Measurements from ENCODE around the gene EFCC1.

The EFCC1 gene

GRCh38 chr3:129013491-129013891 is 12.4 kb downstream of the EFCC1 start:
- in situ Hi-C loops (cut with HindIII; ENCODE audit: low sequenced_read_pairs), result loop anchor here (10.0 kb wide), 1 partner anchor 71 kb away; no protein-coding TSS in a partner anchor

DNA sequence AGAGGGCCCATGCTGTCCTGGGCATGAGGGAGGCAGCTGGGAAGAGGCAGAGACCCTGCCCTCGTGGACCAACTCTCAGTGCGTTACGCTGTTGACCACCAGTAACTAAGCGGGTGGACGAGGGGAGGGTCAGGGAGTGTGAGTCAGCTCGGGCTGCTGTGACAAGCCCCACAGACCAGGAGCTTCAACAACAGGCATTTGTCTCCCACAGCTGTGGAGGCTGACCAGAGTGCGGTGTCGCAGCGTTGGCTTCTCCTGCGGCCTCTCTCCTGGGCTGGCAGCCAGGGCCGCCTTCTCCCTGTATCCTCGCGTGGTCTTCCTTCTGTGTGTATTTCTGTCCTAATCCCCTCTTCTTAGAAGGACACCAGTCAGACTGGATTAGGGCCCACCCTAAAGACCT is 13.0 kb downstream of the EFCC1 start:
- in situ Hi-C loops (cut with HindIII; ENCODE audit: low sequenced_read_pairs), result loop anchor here (10.0 kb wide), 1 partner anchor 71 kb away; no protein-coding TSS in a partner anchor

DNA sequence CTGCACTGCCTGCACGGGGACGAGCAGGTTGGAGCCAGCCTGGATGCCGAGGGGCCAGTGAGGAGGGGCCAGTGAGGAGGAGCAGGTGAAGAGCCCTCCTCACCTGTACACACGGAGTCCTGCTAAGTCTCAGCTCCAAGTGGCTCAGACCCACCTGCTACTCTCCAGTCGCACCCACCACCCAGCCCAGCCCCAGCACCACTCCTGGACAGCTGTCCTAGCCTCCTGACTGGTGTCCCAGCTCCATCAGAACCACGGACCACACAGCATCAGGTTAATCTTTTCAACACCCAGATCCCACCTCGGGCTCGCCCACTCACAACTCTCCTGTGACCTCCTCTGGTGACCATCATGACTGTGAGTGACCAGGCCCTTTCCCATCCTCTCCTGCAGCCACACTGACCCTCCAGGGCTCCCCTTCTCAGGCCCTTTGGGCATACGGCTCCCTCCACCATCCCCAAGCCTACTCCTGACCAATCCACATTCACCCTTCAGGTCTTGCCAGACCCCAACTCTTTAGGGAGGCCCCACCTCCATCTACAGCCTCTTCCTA is 13.8 kb downstream of the EFCC1 start:
- in situ Hi-C loops (cut with HindIII; ENCODE audit: low sequenced_read_pairs), result loop anchor here (5.0 to 10.0 kb wide), 2 partner anchors 33 to 70 kb away; no protein-coding TSS in a partner anchor

- in situ Hi-C loops (cut with HindIII; ENCODE audit: low sequenced_read_pairs), result loop anchor here (5.0 to 10.0 kb wide), 2 partner anchors 33 to 69 kb away; no protein-coding TSS in a partner anchor
Observed at GRCh38 chr3:129015388-129016105, 14.4 kb downstream of the EFCC1 start.

DNA sequence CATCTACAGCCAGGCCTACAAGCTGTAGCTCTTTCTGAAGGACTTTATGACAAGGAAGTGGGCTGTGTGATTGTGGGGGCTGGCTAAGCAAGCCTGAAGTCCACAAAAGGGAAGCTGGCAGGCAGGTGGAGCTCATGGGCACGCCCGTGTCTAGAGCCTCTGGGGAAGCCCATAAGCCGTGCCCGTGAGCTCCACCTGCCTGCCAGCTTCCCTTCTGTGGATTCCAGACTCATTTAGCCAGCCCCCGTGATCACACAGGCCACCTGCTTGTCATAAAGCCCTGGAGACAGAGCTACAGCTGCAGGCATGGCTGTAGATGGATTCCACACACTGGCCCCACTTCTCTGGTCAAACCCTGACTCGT is 15.2 kb downstream of the EFCC1 start:
- in situ Hi-C loops (cut with HindIII; ENCODE audit: low sequenced_read_pairs), result loop anchor here (5.0 to 10.0 kb wide), 2 partner anchors 34 to 68 kb away; no protein-coding TSS in a partner anchor

- in situ Hi-C loops (cut with HindIII; ENCODE audit: low sequenced_read_pairs), result loop anchor here (5.0 to 10.0 kb wide), 2 partner anchors 35 to 68 kb away; no protein-coding TSS in a partner anchor
Observed at GRCh38 chr3:129016720-129017483, 15.8 kb downstream of the EFCC1 start.

DNA sequence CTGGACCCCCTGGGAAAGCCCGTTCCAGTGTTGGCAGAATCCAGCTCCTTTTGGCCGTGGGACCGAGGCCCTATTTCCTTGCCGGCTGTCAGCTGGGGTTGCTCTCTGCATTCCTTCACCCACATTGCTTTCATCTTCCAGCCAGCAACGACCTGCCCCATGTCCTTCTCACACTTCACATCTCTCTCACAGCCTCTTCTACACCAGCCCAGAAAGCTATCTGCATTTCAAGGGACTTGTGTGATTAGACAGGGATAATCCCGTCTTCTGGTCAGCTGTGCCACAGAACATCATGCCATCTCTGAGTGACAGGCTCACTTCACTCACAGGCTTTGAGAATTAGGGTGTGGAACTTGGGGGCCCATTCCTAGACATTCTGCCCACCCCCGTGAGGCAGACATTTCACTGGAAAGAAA is 16.4 kb downstream of the EFCC1 start:
- in situ Hi-C loops (cut with HindIII; ENCODE audit: low sequenced_read_pairs), result loop anchor here (5.0 to 10.0 kb wide), 2 partner anchors 35 to 67 kb away; no protein-coding TSS in a partner anchor

- in situ Hi-C loops (cut with HindIII; ENCODE audit: low sequenced_read_pairs), result loop anchor here (5.0 to 10.0 kb wide), 2 partner anchors 36 to 67 kb away; no protein-coding TSS in a partner anchor
Observed at GRCh38 chr3:129018271-129018670, 17.2 kb downstream of the EFCC1 start.

- in situ Hi-C loops (cut with HindIII; ENCODE audit: low sequenced_read_pairs), result loop anchor here (5.0 to 10.0 kb wide), 2 partner anchors 36 to 66 kb away; no protein-coding TSS in a partner anchor
Observed at GRCh38 chr3:129018751-129019150, 17.6 kb downstream of the EFCC1 start.

DNA sequence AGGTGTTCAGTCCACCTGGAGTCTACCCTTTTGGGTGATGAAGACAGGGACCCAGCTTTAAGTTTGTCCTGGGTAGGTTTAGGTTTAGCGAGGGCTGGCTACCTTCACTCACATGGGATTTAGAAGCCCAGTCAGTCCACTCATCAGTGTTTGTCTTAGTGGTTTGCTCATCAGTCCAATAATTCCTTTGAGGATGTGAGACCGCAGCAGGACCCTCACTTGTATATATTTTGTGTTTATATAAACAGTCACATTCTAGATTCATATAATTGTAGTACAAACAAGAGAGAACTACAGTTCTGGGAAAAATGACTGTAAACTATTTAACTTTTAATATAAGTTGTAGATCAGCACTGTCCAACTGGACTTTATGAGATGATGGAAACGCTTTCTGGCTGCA is 18.2 kb downstream of the EFCC1 start:
- in situ Hi-C loops (cut with HindIII; ENCODE audit: low sequenced_read_pairs), result loop anchor here (5.0 to 10.0 kb wide), 2 partner anchors 37 to 66 kb away; no protein-coding TSS in a partner anchor

- in situ Hi-C loops (cut with HindIII; ENCODE audit: low sequenced_read_pairs), result no loop called here
Observed at GRCh38 chr3:129020691-129021090, 19.6 kb downstream of the EFCC1 start.

- in situ Hi-C loops (cut with HindIII; ENCODE audit: low sequenced_read_pairs), result no loop called here
Observed at GRCh38 chr3:129021140-129021551, 20.0 kb downstream of the EFCC1 start.

GRCh38 chr3:129022114-129023007 is 21.3 kb downstream of the EFCC1 start:
- in situ Hi-C loops (cut with HindIII; ENCODE audit: low sequenced_read_pairs), result no loop called here

DNA sequence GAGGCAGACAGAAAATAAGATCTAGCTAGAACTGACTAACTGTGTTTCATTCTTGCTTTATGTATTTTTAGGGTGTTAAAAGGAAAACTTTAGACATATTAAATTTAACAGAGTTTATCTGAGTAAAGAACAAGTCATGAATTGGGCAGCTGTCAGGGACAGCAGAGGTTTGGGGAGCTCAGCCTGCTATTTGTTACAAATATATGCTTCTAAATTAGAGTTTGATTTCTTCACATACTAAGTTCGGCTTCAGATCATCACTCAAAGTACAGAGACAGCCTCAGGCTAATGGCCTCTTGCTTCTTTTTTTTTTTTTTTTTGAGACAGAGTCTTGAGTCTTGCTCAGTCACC is 21.9 kb downstream of the EFCC1 start:
- in situ Hi-C loops (cut with HindIII; ENCODE audit: low sequenced_read_pairs), result no loop called here

DNA sequence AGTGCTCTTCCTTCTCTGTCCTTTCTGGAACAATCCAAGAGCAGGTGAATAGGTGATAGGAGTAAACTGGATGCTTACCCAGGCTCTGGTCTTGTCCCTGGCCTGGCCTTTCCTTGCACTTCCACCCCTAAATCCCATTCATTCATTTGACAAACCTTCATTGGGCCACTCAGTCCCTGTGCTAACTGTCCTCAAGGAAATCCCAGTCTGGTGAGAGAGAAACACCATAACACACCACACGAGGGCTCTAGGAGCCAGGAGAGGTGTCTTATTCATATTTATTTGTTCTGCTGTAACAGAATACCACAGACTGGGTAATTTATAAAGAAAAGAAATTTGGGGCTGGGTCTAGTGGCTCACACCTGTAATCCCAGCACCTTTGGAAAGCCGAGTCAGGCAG is 22.8 kb downstream of the EFCC1 start:
- in situ Hi-C loops (cut with HindIII; ENCODE audit: low sequenced_read_pairs), result no loop called here

GRCh38 chr3:129025108-129025507 is 24.0 kb downstream of the EFCC1 start:
- in situ Hi-C loops (cut with HindIII; ENCODE audit: low sequenced_read_pairs), result no loop called here

- in situ Hi-C loops (cut with HindIII; ENCODE audit: low sequenced_read_pairs), result no loop called here
Observed at GRCh38 chr3:129025691-129026435, 24.8 kb downstream of the EFCC1 start.

DNA sequence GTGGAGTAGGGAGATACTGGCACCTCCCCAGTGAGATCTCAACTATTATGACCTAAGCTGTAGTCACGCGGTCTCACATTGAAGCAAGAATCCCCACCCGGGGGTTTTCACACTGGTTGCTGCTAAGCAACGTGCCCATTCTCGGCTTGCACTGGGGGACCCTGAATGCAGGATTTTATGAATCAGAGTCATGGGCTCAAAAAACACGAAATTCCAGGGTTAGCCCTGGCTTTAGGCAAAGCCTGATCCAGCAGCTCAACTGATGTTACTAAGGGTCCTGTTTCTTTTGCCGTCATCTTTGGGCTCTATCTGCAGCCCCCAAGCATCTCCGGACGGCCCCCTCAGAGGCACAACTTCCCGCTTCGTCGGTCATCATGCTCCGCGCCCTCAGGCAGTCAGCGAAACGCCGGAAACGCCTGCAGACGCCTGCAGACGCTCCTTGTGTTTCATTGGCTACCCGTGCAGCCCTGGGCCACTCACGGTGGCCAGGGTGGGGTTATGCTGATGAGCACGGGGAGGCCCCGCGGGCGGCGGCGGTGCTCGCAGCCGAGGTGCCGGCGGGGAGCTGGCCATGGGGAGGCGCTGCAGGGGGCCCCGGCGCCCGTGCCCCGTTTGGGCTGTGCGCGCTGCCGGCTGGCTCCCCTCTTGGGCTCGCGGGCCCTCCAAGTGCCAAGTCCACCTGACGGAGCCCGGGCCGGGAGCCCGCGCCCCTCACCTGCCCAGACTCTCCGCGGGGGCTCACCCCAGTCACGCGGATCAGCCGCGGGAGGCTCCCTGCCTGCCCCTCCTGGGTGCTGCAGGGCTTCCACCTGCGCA is 25.8 kb downstream of the EFCC1 start:
- in situ Hi-C loops (cut with HindIII; ENCODE audit: low sequenced_read_pairs), result no loop called here

DNA sequence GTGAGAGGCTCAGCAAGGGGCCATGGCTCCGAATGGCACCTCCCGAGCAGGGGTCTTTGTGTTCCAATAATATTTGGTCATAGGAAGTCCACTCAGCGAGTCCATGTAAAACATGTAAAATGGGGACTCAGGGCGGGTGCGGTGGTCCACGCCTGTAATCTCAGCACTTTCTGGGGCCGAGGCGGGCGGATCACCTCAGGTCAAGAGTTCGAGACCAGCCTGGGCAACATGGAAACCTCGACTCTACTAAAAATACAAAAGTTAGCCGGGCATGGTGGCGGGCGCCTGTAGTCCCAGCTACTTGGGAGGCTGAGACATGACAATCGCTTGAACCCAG is 26.4 kb downstream of the EFCC1 start:
- in situ Hi-C loops (cut with HindIII; ENCODE audit: low sequenced_read_pairs), result no loop called here
